ENCODE results near the gene PARP12. TPM values are rescaled to one million over a fixed set of nuclear protein-coding genes. Genes with fewer than 3 reads are reported as not detected.

Gene PARP12
- total and polyA plus RNA-seq, 8 donors: 10.8 to 34.8 (median 22.3) TPM

GRCh38 chr7:140079121-140079536 is 16.4 kb upstream of the PARP12 start:
- DNase-seq (peak in 3 of 6 donors; percentile 48 to 56 (median 50)), ATAC-seq (peak; percentile 60 to 71 (median 66)), FAIRE-seq (no peak)
- no peak for TF ChIP-seq CTCF (IDR thresholded peaks at IDR 0.05)
- H3K27me3 ChIP-seq: no peaks in the 10 kb centered on the region
- 30 to 37% methylated on average over 6 of the region's 6 CpGs for WGBS, 2 donors
- intact Hi-C loops (cut with DNase I): no loop called here
- no peaks in the 10 kb centered on the region for H3K36me3 ChIP-seq
- no peak overlapping the region for H3K4me3 ChIP-seq
- peak overlapping the region in 1 of 4 donors; percentile 34 for H3K27ac ChIP-seq
- H3K4me1 ChIP-seq: peaks cover 8 to 14% (median 11%) of the 10 kb centered on the region in 3 donors
- no peaks in the 10 kb centered on the region for H3K9me3 ChIP-seq

- no peak for TF ChIP-seq CTCF (IDR thresholded peaks at IDR 0.05)
- peaks cover 8 to 14% (median 11%) of the 10 kb centered on the region in 3 donors for H3K4me1 ChIP-seq
- H3K27me3 ChIP-seq: no peaks in the 10 kb centered on the region
- H3K9me3 ChIP-seq: no peaks in the 10 kb centered on the region
- FAIRE-seq (no peak), ATAC-seq (no peak), DNase-seq (no peak)
- no peak overlapping the region for H3K4me3 ChIP-seq
- H3K27ac ChIP-seq: no peak overlapping the region
- 90 to 91% methylated on average over 13 of the region's 13 CpGs for WGBS, 2 donors
- intact Hi-C loops (cut with DNase I): no loop called here
- no peaks in the 10 kb centered on the region for H3K36me3 ChIP-seq
These were observed 15.6 kb upstream of the PARP12 start for GRCh38 chr7:140078392-140078791.

GRCh38 chr7:140074780-140075179 is 12.0 kb upstream of the PARP12 start:
- ATAC-seq (no peak), DNase-seq (no peak), FAIRE-seq (no peak)
- Histone ChIP-seq H3K27me3 (no peaks in the 10 kb centered on the region), H3K4me1 (peaks cover 6 to 14% (median 7%) of the 10 kb centered on the region in 3 donors), H3K27ac (no peak overlapping the region), H3K9me3 (no peaks in the 10 kb centered on the region), H3K4me3 (no peak overlapping the region), H3K36me3 (no peaks in the 10 kb centered on the region)
- intact Hi-C loops (cut with DNase I): no loop called here
- 78 to 83% methylated on average over 6 of the region's 6 CpGs for WGBS, 2 donors
- no peak for TF ChIP-seq CTCF (IDR thresholded peaks at IDR 0.05)

- TF ChIP-seq CTCF (IDR thresholded peaks at IDR 0.05): no peak
- no peak for ATAC-seq
- Histone ChIP-seq H3K27ac (no peak overlapping the region), H3K27me3 (no peaks in the 10 kb centered on the region), H3K36me3 (no peaks in the 10 kb centered on the region), H3K9me3 (no peaks in the 10 kb centered on the region), H3K4me3 (no peak overlapping the region), H3K4me1 (no peaks in the 10 kb centered on the region)
- DNase-seq: no peak
- no peak for FAIRE-seq
- intact Hi-C loops (cut with DNase I): no loop called here
These were observed 7.8 kb upstream of the PARP12 start for GRCh38 chr7:140070546-140070945.

GRCh38 chr7:140069298-140069949 is 6.7 kb upstream of the PARP12 start:
- no peak for FAIRE-seq

More at GRCh38 chr7:140069298-140069949, 6.7 kb upstream of the PARP12 start:
- H3K27ac ChIP-seq: no peak overlapping the region
- WGBS, 2 donors: 95 to 96% methylated on average over 4 of the region's 4 CpGs
- H3K4me1 ChIP-seq: no peaks in the 10 kb centered on the region
- H3K9me3 ChIP-seq: no peaks in the 10 kb centered on the region
- intact Hi-C loops (cut with DNase I): no loop called here
- ATAC-seq (no peak), DNase-seq (no peak)
- H3K27me3 ChIP-seq: no peaks in the 10 kb centered on the region
- no peak for TF ChIP-seq CTCF (IDR thresholded peaks at IDR 0.05)
- no peaks in the 10 kb centered on the region for H3K36me3 ChIP-seq
- H3K4me3 ChIP-seq: no peak overlapping the region

All from pancreas (tissue), 10 donors.